NCI-H2227 (cell line): ENCODE results near the gene TOM1.

Experiments
- DNase-seq: peaks from one replicate; lab custom pipeline; 2025; ENCODE audit not compliant: unreplicated experiment; lab: John Stamatoyannopoulos, UW

TOM1 gene

DNA sequence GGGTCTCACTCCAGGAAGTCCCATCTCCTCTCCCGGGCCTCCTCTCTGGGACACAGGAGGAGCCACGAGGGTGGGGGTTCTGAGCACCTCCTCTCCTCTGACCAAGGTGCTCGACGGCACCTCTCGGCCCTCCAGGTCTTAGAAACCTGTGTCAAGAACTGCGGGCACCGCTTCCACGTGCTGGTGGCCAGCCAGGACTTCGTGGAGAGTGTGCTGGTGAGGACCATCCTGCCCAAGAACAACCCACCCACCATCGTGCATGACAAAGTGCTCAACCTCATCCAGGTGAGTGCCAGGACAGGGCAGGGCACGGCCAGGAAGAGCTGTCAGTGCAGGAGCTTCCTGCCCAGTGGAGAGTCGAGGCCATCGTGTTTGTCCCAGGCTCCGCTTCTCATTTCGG, 23.2 kb downstream of the TOM1 start:
- no peak for DNase-seq

GRCh38 chr22:35323305-35323704, 23.6 kb downstream of the TOM1 start:
- DNase-seq: no peak

DNA sequence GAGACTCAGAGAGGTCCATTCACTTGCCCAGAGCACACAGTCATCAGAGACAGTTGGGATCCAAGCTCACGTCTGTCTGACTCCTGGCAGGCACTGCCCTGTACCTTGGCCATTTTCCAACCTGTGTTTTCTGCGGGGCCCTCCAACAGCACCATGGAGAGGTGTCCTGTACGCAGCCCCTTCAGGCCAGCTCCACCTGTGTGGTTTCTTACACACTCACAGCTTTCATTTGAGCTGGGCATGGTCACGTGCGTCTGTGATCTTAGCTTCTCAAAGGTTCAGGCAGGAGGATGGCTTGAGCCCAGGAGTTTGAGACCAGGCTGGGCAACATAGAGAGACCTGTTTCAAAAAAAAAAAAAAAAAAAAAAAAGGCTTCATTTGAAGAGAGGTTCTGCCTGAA, 24.4 kb downstream of the TOM1 start:
- DNase-seq: no peak

DNA sequence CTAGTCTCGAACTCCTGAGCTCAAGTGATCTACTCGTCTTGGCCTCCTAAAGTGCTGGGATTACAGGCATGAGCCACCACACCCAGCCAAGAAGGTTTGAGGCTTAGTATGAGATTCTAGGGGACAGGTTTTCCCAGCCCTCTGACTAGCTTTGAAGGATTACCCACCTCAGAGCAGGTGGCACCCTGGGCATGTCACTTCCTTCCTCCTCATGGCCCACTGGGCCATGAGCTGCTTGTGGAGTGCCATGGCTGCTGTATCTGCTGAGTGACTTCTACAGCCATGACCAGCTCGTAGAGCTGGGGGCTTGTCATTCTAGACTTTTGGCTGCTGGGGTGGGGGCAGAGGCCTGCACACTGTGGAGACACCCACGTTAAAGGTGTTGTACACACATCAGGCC, 25.1 kb downstream of the TOM1 start:
- DNase-seq: no peak

DNA sequence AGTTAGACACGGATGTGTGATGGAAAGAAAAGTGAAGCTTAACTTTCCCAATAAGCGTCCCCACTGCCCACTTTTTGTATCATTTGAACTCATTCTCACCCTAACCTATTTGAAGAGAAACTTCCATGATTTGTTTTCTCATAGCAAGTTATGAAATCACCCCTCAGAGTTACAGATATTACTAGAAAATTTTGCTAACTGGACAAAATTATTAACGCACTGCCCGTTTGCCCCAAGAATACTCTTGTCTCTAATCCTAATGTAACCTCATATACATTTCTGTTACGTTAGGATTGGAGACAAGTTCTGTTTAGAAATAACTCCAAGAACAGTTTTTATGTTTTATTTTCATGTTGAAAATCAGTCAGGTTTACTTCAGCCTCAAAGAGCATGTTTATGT, 25.5 kb downstream of the TOM1 start:
- no peak for DNase-seq

DNA sequence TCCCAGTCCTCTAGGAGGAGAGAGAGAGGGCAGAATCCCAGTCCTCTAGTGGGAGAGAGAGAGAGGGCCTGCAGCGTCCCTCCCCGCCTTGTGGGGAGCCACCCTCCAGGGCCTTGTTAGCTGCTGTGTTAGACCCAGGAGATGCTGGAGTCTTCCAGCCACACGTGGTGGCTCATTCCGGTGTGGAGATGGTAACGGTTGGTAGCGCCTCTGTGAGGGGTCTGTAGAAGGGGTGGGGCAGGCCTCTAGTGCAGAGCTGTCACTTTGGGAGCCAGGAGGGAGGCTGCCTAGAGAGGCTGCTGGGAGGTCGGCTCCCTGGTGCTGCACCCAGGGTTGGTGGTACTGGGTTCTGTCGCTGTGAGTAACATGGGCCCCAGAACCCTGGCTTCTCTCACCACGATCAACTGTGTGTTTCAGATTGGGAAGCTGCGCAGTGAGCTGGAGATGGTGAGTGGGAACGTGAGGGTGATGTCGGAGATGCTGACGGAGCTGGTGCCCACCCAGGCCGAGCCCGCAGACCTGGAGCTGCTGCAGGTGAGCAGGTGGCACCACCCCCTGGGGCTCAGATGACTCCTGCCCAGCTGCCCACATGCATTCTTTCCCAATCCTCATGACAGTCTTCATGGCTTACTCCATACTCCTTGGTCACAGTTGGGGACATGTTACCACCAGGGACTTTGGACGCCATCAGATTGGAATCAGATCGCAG, 27.3 kb downstream of the TOM1 start:
- DNase-seq: no peak

GRCh38 chr22:35327690-35328471, 28.2 kb downstream of the TOM1 start:
- DNase-seq: no peak

DNA sequence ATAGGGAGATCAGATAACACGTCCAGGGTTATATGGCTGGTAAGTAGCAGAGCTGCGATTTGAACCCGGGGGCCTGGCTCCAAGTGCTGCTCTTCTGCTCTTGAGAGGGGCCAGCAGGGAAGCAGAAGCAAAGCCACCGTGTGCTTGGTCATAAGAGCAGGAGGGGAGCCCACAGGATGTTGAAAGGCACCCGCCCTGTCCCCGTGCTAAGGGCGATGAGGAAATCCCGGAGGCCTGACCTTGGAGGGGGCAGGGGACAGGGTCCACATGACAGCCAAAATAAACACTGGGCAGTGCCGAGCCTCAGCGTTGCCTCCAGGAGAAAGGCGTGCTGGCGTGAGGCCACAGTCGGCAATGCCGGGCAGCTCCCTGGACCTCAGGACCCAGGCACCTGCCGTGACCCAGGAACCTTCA, 28.8 kb downstream of the TOM1 start:
- DNase-seq: no peak

- DNase-seq: no peak
These were observed 29.6 kb downstream of the TOM1 start for GRCh38 chr22:35329114-35329847.

- DNase-seq: no peak
These were observed 30.7 kb downstream of the TOM1 start for GRCh38 chr22:35330258-35330861.

DNA sequence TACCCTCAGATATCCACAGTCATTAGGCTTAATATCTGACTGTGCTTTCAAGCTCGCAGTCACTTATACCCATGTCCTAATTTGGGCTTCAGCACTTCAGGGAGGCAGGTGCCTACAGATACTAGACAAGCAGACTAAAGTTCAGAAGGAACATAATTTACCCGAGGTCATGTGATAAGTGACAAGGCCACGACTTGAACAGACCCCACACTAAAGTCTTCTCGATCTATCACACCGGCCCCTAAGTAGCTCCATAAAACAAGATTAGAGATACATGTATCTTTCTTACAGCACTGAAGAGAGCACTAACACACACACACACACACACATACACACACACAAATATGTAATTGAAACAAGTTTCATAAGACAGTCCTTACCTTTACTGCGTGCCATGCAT, 32.6 kb downstream of the TOM1 start:
- DNase-seq: no peak

GRCh38 chr22:35333220-35333619, 33.5 kb downstream of the TOM1 start:
- DNase-seq: no peak

DNA sequence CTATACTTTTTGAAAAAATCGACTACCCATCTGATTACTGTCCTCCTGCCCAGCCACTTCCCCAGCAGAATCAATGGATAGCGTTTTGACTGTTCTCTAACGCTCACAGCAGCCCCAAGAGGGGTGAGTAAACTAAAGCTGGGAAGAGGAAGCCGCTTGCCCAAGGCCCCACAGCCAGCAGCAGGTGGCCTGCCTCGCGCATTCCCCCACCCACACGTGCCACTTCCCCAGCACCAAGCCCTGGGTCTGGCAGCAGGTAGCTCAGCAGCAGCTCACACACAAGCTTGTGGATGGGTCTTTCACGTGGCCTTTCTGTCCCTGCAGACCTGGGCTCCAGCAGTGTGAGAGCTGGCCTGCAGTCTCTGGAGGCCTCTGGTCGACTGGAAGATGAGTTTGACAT, 34.3 kb downstream of the TOM1 start:
- DNase-seq: no peak

GRCh38 chr22:35335468-35335867, 35.8 kb downstream of the TOM1 start:
- no peak for DNase-seq

DNA sequence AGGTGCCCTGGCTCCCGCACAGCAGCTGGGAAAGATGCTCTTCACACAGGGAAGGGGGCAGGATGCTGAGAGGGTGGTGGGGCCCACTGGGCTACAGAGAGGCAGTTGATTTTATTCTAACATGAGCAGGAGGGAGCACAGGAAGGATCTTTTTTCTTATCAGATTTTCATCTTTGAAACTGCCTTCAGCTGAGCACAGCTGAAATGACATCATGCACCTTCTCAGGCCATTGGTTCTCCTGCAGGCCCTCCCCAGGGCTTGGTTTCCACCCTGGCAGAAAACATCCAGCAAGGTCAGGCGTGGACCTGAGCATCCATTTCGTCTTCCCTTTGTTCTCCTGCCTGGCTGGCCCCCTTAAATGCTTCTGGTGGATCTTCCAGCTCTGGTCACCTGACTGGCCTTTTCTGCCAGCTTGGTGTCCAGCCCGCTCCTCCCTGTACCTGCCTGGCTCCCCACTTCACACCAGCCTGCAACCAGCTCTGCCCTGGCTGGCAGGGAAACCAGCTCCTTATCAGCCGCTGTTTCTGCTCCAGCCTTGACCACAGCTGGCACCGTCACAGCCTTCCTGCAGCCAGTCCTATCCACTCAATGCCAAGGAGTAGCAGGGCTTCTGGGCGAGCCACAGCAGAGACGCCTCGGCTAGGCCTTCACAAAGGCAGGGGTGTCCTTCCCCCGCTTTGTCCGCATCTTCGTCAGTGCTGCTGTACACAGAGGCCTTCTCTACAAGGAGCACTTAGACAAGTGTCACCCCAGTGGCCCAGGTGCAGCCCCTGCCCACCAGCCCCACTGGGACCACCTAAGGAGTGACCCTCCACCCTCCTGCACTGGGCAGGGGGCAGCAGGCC, 36.5 kb downstream of the TOM1 start:
- no peak for DNase-seq

GRCh38 chr22:35337932-35338331, 38.2 kb downstream of the TOM1 start:
- no peak for DNase-seq

GRCh38 chr22:35341090-35341874, 41.6 kb downstream of the TOM1 start:
- no peak for DNase-seq

DNA sequence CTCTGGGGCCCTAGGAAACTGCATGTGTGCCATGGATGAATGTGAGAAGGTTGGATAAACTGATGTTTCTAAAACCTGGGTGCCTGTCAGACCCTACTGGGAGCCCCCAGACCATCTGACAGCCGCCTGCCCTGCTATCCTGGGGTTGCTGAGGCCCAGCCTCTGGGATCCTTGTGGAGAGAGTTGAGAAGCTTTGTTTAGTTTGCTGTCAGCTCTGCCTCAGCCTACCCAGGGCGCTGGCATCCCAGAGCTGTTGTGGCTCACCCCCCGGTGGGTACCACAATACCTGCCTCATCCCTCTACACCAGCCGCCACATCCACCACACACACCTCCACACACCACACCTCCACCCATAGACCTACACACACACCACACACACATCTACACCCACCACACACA, 42.7 kb downstream of the TOM1 start:
- no peak for DNase-seq

GRCh38 chr22:35343664-35344550, 44.2 kb downstream of the TOM1 start:
- DNase-seq: no peak
